DMS114 treated with DMSO at 0.1 percent for 48 hours (cell line): ENCODE data around the gene GALNT18.

Source experiments
- DNase-seq: peaks from one replicate; lab custom pipeline; 2025; ENCODE audit not compliant: unreplicated experiment; lab: John Stamatoyannopoulos, UW

Gene GALNT18

GRCh38 chr11:11414996-11415395 is 206.8 kb downstream of the GALNT18 start:
- no peak for DNase-seq

DNA sequence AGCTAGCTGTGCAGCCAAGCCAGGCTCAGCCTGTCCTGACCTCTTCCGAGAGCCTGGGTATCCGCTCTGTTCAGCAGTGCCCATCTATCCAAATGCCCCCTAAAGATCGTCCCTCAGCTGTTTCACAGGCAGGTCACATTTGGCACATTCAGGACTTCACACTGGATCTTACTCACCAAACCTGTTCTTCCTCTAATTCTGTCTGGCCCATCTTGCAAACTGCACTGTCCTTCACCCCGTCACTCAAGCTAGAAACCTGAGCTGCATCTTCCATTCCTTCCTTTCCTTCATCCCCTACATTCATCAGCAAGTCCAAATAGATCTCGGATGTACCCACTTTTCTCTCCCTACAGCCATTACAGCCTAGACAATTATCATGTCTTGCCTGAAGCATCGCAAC is 208.0 kb downstream of the GALNT18 start:
- no peak for DNase-seq

DNA sequence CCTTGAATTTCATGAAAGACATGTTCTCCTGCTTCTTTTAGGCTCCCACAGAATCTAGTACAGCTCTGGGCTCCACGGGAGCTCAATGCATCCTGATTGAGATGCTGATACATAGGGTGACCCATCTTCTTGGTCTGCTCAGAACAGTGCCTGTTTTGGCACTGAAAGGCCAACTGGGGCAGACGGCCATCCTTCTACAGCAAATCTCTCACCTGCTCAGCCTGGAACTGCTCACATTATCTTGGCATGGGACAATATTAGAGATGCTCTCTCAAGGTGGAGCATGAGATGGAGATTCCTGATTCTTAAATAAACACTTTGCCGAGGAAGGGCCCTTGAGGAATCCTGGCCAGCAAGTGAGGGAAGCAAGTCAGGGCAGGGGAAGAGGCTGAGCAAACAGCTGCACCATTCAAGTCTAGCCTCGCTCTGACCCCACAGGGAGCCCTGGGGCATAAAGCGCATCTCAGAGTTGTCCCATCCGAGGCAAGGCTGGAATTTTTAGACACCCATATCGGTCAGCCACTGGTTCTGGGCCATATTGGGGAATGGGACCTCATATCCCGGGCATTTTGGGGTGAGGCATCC is 210.3 kb downstream of the GALNT18 start:
- no peak for DNase-seq

GRCh38 chr11:11409901-11410300 is 211.9 kb downstream of the GALNT18 start:
- no peak for DNase-seq

GRCh38 chr11:11409224-11409623 is 212.6 kb downstream of the GALNT18 start:
- DNase-seq = no peak

DNA sequence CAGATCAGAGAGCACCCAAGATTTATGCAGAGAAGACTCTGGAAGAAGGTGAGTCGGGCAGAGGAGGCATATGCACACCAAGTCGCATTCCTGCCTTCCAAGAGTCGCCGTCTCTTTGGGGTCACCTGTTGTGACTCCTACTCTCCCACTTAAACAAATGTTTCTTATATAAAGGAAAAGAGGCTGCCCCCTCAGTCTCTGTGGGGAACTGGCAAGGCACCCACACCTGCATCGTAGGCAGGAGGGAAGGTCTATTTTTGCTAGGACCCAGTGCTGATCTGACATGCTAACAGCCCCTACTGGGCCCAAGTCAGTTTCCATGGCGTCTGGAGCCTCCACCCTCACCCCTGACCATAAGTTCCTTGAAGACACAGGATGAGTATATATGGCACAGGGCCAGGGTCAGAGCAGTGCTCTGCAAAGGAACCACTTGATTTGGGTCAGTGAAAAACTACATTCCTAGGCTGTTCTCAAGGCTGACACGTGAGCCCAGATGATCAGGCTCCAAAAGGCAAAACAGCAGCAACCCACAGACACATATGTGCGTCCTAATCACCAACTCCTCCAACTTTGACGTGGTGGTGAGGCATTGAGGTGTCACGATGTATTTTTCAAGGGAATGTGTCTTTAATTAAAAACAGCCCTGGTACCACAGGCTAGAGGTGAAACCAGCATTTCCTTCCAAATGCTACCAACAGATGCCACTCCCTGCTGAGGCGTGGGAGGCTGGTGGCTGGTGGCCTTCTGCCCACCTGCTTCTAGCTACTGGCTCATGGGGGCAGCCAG is 213.2 kb downstream of the GALNT18 start:
- DNase-seq = no peak

DNA sequence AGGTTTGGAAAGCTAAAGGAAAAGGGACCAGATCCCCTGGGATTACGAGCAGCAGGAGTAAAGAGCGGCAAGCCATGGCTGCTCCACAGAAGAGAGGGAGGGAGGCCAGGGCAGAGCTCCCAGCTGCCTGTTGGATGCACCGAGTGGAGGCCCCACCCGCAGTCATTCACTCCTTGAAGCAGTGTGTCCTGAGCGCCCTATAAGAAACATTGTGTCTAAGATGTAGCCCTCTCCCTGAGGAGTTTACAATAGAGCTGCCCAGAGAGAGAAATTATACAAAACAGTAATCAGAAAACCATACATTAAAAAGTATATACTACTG is 214.1 kb downstream of the GALNT18 start:
- DNase-seq = no peak

- no peak for DNase-seq
Observed at GRCh38 chr11:11407065-11407762, 214.6 kb downstream of the GALNT18 start.

DNA sequence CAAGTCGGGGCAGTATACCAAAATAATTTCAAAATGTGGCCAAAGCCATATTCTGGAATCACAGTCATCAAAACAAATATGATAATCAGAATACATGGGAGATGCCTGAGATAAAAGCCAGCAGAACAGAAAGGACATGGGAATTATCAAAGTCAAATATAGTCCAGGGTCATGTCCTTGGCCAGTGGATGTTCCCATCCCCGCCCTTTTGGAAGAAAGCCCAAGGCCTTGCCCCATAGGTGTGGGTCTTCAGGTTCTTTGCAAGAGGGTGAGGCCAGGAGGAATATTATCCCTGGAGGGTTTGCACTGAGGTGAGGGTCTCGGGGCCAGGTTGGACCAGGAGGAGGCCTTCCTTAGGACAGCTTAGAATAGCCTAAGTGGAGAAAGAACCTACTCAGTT is 215.2 kb downstream of the GALNT18 start:
- no peak for DNase-seq

- no peak for DNase-seq
Observed at GRCh38 chr11:11403763-11404725, 217.8 kb downstream of the GALNT18 start.

DNA sequence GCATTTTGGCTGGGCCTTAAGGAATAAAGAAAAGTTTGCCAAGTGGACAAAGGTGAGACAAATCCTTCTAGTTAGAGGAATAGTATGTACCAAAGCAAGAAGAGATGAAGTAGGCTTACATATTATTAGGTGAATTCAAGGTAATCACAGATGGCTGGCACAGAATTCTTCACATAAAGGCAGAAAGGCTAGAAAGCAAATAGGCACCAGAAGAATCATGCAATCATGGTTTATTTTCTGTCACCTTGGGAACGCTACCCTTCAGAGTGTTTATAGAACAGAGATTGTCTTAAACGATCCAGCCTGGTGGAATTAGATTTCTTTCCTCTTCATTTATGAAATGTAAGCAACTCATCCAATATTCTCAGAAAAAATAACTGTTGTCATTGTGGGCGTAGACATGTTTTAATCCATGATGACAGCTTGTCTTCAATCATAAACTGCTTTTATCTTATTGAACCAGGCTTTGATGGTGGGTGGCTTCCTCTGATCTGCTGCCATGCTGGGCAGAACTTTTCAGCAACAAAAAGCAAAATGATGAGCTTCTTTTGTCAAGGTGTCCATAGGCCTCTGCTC is 219.8 kb downstream of the GALNT18 start:
- no peak for DNase-seq

- no peak for DNase-seq
Observed at GRCh38 chr11:11400635-11401232, 221.1 kb downstream of the GALNT18 start.

DNA sequence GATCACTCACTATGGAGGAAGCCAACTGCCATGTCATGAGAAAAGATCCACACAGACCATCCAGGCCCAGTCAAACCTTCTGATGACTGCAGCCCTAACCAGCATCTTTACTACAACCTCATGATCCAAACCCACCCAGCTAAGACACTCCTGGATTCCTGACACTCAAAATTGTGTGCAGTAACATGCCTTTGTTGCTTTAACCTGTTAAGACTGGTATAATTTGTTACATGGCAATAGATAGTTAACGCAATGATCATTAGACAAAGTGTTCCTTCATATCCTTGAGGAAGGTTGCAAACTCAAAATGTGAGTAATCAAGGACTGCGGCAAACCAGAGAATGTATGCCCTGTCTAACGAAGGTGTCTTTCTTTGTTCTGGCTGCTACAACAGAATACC is 221.7 kb downstream of the GALNT18 start:
- no peak for DNase-seq

GRCh38 chr11:11397781-11398180 is 224.0 kb downstream of the GALNT18 start:
- DNase-seq = no peak

DNA sequence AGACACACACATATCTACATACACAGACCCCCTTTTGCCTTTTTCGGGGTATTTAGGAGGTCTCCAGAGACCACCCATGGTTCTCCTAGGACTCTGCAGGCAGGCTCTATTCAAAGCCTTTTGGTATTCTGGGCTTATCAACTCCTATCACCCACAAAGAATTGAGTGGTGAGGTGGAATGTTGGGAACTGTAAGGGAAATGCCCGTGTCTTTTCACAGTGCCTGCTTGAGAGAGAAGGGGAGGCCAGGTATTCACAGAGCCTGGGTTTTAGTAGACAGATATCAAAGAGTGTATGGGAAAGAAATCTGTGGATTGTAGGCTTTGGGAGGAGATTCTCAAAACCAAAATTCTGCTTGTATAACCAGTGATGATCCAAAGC is 224.8 kb downstream of the GALNT18 start:
- no peak for DNase-seq

DNA sequence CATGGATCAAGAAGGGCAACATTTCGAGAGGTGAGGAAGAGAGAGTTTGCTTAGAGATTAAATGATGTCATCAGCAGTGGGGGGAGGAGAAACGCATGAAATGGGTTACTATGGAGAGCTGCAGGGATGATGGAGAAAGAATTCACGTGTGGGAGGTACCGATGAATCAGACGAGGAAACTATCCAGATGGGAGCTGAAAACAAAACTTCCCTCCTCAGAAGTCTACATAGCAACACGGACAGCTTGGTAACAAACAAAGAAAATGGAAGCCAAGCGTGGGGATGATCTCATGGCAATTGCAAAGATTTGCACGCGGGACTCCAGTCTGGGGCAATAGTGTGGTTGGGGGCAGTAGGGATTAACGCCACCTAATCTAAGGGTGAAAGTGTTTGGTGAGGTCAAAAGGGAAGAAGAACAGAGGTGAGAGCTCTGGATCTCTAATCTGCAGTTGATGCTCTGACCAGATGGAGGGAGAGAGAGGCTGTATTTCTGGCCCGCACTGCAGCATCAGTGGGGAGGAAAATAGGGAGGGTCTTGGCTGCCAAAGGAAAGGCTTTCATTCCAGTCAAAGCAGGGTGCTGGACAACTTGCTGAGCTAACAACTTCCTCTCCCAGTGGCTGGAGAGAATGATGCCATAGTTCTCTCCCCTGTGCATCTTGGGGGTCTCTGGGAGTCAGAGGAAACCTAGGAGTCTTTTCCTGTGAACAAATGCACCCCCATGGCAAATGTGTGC is 225.3 kb downstream of the GALNT18 start:
- DNase-seq = no peak

DNA sequence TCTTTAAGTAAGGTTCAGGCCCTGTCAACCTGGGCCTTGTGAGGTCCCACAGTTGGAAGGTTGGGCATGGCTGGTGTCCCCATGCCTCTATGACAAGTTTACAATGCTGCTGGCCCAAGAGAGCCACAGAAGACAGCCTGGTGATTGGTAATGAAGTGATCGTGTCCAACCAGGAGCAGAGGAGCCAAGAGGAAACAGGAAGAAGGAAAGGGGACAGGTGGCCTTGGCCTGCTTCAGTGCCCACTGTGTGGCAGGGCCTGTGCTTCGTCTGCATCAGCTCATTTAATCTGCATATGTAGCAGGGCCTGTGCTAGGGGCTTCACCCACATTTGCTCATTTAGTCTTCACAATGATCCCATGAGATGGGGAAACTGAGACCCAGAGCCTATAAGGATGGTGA is 226.7 kb downstream of the GALNT18 start:
- no peak for DNase-seq

DNA sequence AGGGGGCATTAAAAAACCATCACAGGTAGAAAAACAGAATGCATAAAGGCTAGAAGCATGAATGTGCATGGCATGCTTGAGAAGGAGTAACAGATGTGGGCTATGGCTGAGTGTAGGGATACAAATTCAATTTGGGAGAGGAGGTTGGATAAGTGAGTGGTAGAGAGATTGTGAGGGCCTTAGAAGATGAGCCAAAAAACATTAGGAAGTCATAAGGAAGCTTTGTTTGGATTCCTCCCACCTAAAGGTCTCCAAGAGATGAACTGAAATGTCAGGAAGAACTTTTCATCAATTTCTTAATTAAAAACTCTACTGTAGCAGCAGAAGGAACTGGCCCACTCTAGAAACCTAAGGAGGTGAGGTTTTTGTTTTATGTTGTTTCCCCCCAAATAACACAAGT is 227.6 kb downstream of the GALNT18 start:
- DNase-seq = no peak

DNA sequence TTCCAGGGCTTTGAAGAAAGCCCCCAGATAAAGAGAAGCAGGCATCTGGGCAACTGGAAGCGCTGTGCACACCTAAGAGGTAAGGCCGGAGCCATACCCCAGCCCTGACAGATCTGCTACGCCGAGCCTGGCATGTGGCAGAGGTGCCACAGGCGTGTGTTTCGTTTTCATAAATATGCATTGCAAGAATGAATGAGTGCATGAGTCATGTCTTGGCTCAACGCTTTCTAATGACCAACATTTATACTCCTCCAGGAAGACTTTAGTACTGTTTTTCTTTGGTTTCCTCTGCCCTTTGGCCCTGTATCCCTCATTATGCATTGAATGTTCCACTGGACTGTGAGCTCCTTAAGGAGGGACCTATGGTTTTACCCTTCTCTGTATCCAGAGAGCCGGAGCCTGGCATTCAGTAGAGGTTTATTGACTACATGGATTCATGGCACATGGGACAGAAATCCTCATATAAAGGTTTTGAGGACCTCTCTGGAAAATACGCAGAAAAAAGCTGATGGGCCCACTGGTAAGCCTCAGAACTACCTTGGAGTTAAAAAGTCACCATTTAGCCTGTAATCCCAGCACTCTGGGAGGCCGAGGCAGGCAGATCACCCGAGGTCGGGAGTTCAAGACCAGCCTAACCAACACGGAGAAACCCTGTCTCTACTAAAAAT is 229.9 kb downstream of the GALNT18 start:
- DNase-seq = no peak
